GM12891 (cell line): Measurements from ENCODE around the gene POLD1.

Experiments
- DNase-seq: peaks from one replicate; pipeline ENCODE4 v3.0.0; 2011; ENCODE audit warnings: low spot score; ENCODE audit not compliant: insufficient read length
- FAIRE-seq: peaks from 2 replicates; lab custom pipeline; 2011; peaks lifted over from hg19 to GRCh38; lab: Jason Lieb, UNC
- PAX5 ChIP-seq: IDR thresholded peaks from 2 replicates; pipeline ENCODE4 v1.6.1; 2011; ENCODE audit warnings: low read length, moderate library complexity, mild to moderate bottlenecking; ENCODE audit not compliant: insufficient read depth, severe bottlenecking
- POLR2A ChIP-seq: IDR thresholded peaks from 2 replicates; pipeline ENCODE4 v1.6.1; 2011; ENCODE audit warnings: low read depth, low read length, control low read depth
- POLR2AphosphoS5 ChIP-seq: IDR thresholded peaks from 2 replicates; pipeline ENCODE4 v1.6.1; 2011; ENCODE audit warnings: low read depth, low read length, control low read depth
- POU2F2 ChIP-seq: IDR thresholded peaks from 2 replicates; pipeline ENCODE4 v1.6.1; 2011; ENCODE audit warnings: low read depth, mild to moderate bottlenecking, control low read depth, low read length, moderate library complexity
- SPI1 ChIP-seq: IDR thresholded peaks from 2 replicates; pipeline ENCODE4 v1.6.1; 2011; ENCODE audit warnings: low read depth, low read length, control low read depth
- TAF1 ChIP-seq: IDR thresholded peaks from 2 replicates; pipeline ENCODE4 v1.6.1; 2011; ENCODE audit warnings: low read depth, low read length, control low read depth

The POLD1 gene

DNA sequence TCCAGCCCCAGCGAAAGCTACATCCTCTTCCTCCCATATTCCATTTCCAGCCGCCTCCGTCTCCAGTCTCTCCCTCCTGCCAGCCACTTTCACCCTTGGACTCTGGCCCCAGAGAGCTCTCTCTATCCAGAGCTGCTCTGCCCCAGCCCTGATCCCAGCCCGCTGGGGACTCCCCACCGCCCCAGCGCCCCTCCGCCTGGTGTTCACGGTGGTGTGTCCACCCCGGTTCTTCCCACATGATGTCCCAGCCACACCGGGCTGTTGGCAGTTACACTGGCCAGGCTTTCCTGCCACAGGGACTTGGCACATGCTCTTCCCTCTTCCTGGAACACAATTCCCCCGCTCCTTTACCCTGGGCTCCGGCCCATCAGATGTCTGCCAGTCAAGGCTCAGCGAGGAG lies 80.9 kb downstream of the POLD1 start:
- no peak for FAIRE-seq
- TF ChIP-seq TAF1: no peak
- no peak for DNase-seq

DNA sequence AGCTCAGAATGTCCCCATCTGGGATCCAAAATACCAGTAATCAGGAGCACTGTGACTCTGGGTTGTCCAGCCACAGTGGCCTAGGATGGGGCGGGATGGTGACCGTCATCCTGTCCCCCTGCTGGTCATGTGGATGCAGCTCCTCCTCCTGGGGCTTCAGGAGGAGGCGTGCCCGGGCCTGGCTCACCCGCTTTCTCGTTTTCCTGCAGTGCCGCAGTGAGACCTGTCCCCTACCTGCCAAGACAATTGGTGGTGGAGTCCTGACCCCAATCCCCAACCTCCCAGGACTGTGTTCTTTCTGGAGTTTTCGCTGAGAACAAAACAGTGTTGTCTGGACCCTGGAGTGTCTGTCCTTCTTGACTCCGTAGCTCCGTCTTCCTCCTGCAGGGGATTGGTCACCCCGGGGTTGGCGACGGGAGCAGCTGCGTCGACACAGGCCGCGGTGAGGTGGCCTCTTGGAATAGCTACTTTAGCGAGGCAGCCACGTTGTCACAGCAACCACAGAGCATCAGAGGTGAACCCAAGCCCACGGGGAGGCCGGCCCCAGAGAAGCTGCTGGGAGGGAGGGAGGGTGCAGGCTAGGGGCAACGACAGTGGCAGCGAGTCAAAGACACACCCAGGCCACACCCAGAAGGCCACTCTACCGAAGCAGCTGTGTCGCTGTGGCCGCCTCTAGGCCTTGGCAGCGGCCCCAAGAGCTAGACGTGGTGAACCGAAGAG lies 82.0 kb downstream of the POLD1 start:
- TF ChIP-seq TAF1 (no peak), POU2F2 (no peak), SPI1 (no peak), POLR2A (no peak), PAX5 (no peak), POLR2AphosphoS5 (no peak)
- no peak for FAIRE-seq
- no peak for DNase-seq

DNA sequence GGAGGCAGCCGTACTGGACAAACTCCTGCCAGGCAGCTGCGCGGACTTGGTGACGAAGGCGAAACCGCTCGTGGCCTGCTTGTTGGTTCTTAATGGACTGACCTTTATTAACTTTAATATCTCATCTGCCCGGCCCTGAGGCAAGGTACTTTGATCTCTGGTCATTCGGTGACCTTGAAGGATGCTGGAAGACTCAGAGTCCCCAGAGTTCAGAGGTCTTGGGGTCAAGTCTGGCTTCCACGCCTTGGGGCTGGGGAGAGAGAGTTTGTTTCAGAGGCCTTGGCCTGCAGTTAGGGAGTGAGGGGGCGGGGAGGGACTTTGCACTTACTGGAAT lies 82.5 kb downstream of the POLD1 start:
- FAIRE-seq: no peak
- TF ChIP-seq SPI1: no peak
- no peak for TF ChIP-seq POLR2AphosphoS5
- TF ChIP-seq POU2F2: no peak
- TF ChIP-seq TAF1: no peak
- TF ChIP-seq POLR2A: no peak
- DNase-seq: no peak

DNA sequence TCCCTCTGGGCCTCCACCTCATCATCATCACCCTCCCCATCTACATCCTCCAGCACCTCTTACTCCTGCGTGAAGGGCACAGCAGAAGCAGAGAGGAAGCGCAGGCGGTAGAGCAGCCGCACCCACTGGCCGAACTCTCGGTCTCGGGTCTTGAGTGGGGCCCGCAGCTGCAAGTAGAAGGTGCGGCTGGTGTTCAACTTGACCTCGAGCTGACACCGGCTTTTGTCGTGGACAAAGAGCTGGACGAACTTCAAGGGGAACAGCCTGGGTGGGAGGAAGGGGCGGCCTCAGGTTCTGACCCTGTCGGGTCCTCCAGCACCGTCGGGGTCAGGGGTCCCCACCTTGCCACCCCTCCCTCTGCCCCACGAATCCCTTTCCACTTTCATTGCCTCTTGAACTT lies 83.4 kb downstream of the POLD1 start:
- FAIRE-seq: no peak
- no peak for DNase-seq
- no peak for TF ChIP-seq PAX5
- TF ChIP-seq SPI1: no peak
- no peak for TF ChIP-seq POLR2AphosphoS5
- TF ChIP-seq POU2F2: no peak
- TF ChIP-seq TAF1: no peak
- no peak for TF ChIP-seq POLR2A
